Upper lobe of right lung (tissue), 1 donor: Measurements from ENCODE around the gene CYSLTR2. TPM values are rescaled to one million over a fixed set of nuclear protein-coding genes. Genes with fewer than 3 reads are reported as not detected.

Experiments used
- ATAC-seq: fragments of 200-7000 bp; cut with Tn5 transposase; one replicate; pipeline ENCODE4 v1.9.1; 2020; ENCODE audit warnings: mild to moderate bottlenecking, moderate library complexity
- DNase-seq: peaks from one replicate; pipeline ENCODE4 v3.0.0-alpha.2; 2020
- H3K27ac ChIP-seq: fragments of 200-600 bp; one replicate; pipeline ENCODE4 v1.8.0; 2022
- H3K27me3 ChIP-seq: fragments of 200-600 bp; one replicate; pipeline ENCODE4 v1.8.0; 2022; ENCODE audit warnings: mild to moderate bottlenecking
- H3K36me3 ChIP-seq: fragments of 200-600 bp; one replicate; pipeline ENCODE4 v1.8.0; 2022
- H3K4me1 ChIP-seq: fragments of 200-600 bp; one replicate; pipeline ENCODE4 v1.8.0; 2022
- H3K4me3 ChIP-seq: fragments of 200-600 bp; one replicate; pipeline ENCODE4 v1.8.0; 2022; ENCODE audit warnings: mild to moderate bottlenecking
- H3K9me3 ChIP-seq: fragments of 200-600 bp; one replicate; pipeline ENCODE4 v1.8.0; 2022
- CTCF ChIP-seq: fragments of 200-600 bp; IDR thresholded peaks from one replicate; pipeline ENCODE4 v1.8.0; 2022; ENCODE audit warnings: antibody characterized with exemption
- intact Hi-C: fragments of 100-400 bp; cut with DNase I; formaldehyde crosslinking; loops from one replicate; pipeline ENCODE4 v1.11.0; 2022
- total RNA-seq: library from RNA; stranded (reverse); fragmentation: NEBNext Ultra II Directional; extraction: Animal tissue kit (Norgen Biotek cat#: 25700); gene quantifications from one replicate; pipeline ENCODE4 v1.2.1, GENCODE V29; 2021
- donor health status: DM: no; HTN: yes; CAD: no; lungs with severe emphysema.

Gene CYSLTR2
- total RNA-seq, 1 donor from 2014 or later, result 0.67 TPM

DNA sequence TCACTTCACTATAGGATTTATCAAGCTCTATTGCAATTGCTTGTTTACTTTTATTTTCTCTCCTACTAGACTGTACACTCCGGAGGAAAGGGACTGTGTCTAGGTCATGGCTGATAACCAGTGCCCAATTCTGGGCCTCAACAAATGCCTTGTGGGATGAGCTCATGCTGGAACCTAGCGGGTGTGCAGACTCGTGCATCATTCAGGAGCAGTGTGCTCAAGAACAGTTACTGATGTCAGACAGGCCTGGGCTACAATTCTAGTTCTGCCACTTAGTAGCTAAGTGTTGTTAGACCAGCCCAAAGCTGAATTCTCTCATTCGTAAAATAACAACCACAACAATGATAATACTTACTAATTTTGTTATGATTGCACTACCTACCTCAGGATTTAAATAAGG, 95.4 kb downstream of the CYSLTR2 start:
- ATAC-seq, result no peak
- DNase-seq, result no peak
- Histone ChIP-seq H3K27ac (no peak overlapping the region), H3K4me1 (peaks cover 9% of the 10 kb centered on the region), H3K36me3 (no peaks in the 10 kb centered on the region), H3K4me3 (no peak overlapping the region), H3K27me3 (no peaks in the 10 kb centered on the region), H3K9me3 (no peaks in the 10 kb centered on the region)
- no peak for TF ChIP-seq CTCF
- intact Hi-C loops, result no loop called here

GRCh38 chr13:48749699-48750473, 96.2 kb downstream of the CYSLTR2 start:
- H3K27ac ChIP-seq, result peak overlapping the region; percentile 14
- intact Hi-C loops, result no loop called here

DNA sequence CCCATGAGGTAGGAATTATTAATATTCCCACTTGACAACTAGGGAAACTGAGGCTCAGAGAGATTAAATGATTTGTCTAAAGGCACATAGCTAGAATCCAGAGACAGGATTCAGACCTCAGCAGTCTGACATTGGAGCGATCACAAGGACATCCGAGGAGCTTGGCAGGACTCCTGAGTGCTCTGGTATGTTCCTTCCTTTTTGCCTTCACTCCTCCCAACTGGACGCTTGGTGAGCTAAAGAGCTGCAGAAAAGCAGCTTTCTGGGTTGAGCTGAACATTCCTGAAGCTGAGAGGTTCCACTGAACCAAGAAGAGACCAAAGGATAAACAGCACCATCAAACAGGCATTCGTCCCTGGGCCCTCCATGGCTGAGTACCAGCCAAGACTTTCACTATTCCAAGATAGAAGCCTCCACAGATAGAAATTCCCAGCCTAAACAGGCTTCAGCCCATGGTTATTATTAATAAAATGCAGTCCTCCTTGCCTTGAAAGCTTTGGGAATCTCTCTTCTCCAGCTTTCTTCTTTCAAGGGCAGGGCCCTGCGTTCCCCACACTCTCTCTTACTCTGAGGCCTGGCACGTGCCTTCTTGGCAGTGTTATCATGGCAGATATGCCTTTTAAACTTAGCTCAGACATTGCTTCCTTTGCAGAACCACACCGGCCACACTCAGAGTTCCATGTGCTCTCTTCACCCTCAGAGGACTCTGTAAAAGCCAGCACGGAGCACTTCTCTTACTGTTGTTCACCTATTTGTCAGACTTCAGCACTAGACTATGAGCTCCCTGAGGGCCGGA, 97.1 kb downstream of the CYSLTR2 start:
- Histone ChIP-seq H3K27ac (peak overlapping the region; percentile 48), H3K27me3 (no peaks in the 10 kb centered on the region), H3K9me3 (no peaks in the 10 kb centered on the region), H3K4me1 (peaks cover 9% of the 10 kb centered on the region), H3K36me3 (no peaks in the 10 kb centered on the region), H3K4me3 (no peak overlapping the region)
- peak; percentile 56 for ATAC-seq
- peak; percentile 19 for TF ChIP-seq CTCF
- no peak for DNase-seq
- intact Hi-C loops, result no loop called here

More at GRCh38 chr13:48749699-48750473, 96.2 kb downstream of the CYSLTR2 start:
- peak; percentile 70 for DNase-seq
- ATAC-seq, result peak; percentile 87
- no peaks in the 10 kb centered on the region for H3K36me3 ChIP-seq
- peaks cover 9% of the 10 kb centered on the region for H3K4me1 ChIP-seq
- H3K4me3 ChIP-seq, result no peak overlapping the region
- H3K27me3 ChIP-seq, result no peaks in the 10 kb centered on the region
- H3K9me3 ChIP-seq, result no peaks in the 10 kb centered on the region
- TF ChIP-seq CTCF, result peak; percentile 56

- intact Hi-C loops, result no loop called here
- no peaks in the 10 kb centered on the region for H3K27me3 ChIP-seq
These were observed 106.9 kb downstream of the CYSLTR2 start for GRCh38 chr13:48760626-48761025.

More at GRCh38 chr13:48760626-48761025, 106.9 kb downstream of the CYSLTR2 start:
- no peak for DNase-seq
- Histone ChIP-seq H3K36me3 (no peaks in the 10 kb centered on the region), H3K4me3 (no peak overlapping the region), H3K27ac (no peak overlapping the region), H3K9me3 (peaks cover 9% of the 10 kb centered on the region), H3K4me1 (no peaks in the 10 kb centered on the region)
- TF ChIP-seq CTCF, result no peak
- ATAC-seq, result no peak

Other genes starting within 250 kb of the CYSLTR2 start
- gene LPAR6, start 240.8 kb upstream of the CYSLTR2 start, total RNA-seq, result 30.9 TPM
- gene RCBTB2, start 120.8 kb upstream of the CYSLTR2 start, total RNA-seq, result 18.4 TPM